HEK293 (cell line): ENCODE measurements around the gene DPYD.

Experiments
- CTCF ChIA-PET: fragments of 350-600 bp; formaldehyde crosslinking; extraction: SDS; loops from one replicate; lab custom pipeline; 2021; ENCODE audit warnings: antibody characterized with exemption; lab: Yijun Ruan, JAX
- POLR2A ChIA-PET: fragments of 300-600 bp; formaldehyde crosslinking; extraction: SDS; loops from one replicate; lab custom pipeline; 2020; ENCODE audit warnings: antibody characterized with exemption, inconsistent platforms; lab: Yijun Ruan, JAX
- H3K27ac ChIP-seq: fragments of 200-500 bp; sonication (Bioruptor generic); 2 replicates; pipeline ENCODE4 v1.5.1; 2014; ENCODE audit warnings: low read depth, low read length, control low read depth, inconsistent platforms; ENCODE audit errors: extremely low read depth
- H3K36me3 ChIP-seq, 2 experiments: fragments of 200-500 bp in 1 of 2; sonication (Bioruptor generic) in 1 of 2; 1 replicate in 1 of 2; 2 replicates in 1 of 2; pipeline ENCODE4 v1.5.1; 2014 to 2017; ENCODE audit warnings: inconsistent platforms in 2 of 2, low read length in 2 of 2; ENCODE audit not compliant: control insufficient read depth in 2 of 2, insufficient read depth in 1 of 2
- H3K4me1 ChIP-seq: fragments of 200-500 bp; sonication (Bioruptor generic); 2 replicates; pipeline ENCODE4 v1.5.1; 2014; ENCODE audit warnings: mild to moderate bottlenecking, low read length, inconsistent platforms; ENCODE audit not compliant: control insufficient read depth, insufficient read depth
- H3K4me3 ChIP-seq: 2 replicates; pipeline ENCODE4 v1.5.1; 2011; ENCODE audit warnings: low read depth, mild to moderate bottlenecking, control low read depth, low read length, moderate library complexity
- H3K9me3 ChIP-seq: fragments of 200-500 bp; sonication (Bioruptor generic); 2 replicates; pipeline ENCODE4 v1.5.1; 2014; ENCODE audit warnings: low read depth, low read length, inconsistent platforms; ENCODE audit not compliant: control insufficient read depth, insufficient read depth
- ELK4 ChIP-seq: IDR thresholded peaks from 2 replicates; pipeline ENCODE4 v1.6.1; 2011; ENCODE audit warnings: mild to moderate bottlenecking, low read depth, low read length, borderline replicate concordance
- HOXC10 ChIP-seq: sonication (generic); formaldehyde crosslinking; IDR thresholded peaks from 2 replicates; pipeline ENCODE4 v1.8.1; 2023; ENCODE audit warnings: mild to moderate bottlenecking, missing genetic modification reagents
- HOXD13 ChIP-seq: sonication (generic); formaldehyde crosslinking; IDR thresholded peaks from 2 replicates; pipeline ENCODE4 v1.8.0; 2022; ENCODE audit warnings: missing genetic modification reagents, borderline replicate concordance
- KLF9 ChIP-seq: fragments of 450-650 bp; formaldehyde crosslinking; IDR thresholded peaks from 2 replicates; pipeline ENCODE4 v1.5.1; 2016; ENCODE audit warnings: missing biosample characterization, missing genetic modification characterization, low read depth
- MEIS1 ChIP-seq: sonication (generic); formaldehyde crosslinking; IDR thresholded peaks from 2 replicates; pipeline ENCODE4 v1.8.1; 2022; ENCODE audit warnings: missing genetic modification reagents, mild to moderate bottlenecking, borderline replicate concordance
- PRDM6 ChIP-seq: fragments of 450-650 bp; formaldehyde crosslinking; IDR thresholded peaks from 2 replicates; pipeline ENCODE4 v1.5.1; 2017; ENCODE audit warnings: missing biosample characterization, missing genetic modification characterization
- ZBTB17 ChIP-seq: fragments of 450-650 bp; formaldehyde crosslinking; IDR thresholded peaks from 2 replicates; pipeline ENCODE4 v1.5.1; 2016; ENCODE audit warnings: missing biosample characterization, missing genetic modification characterization
- ZBTB7A ChIP-seq: fragments of 450-650 bp; formaldehyde crosslinking; IDR thresholded peaks from 2 replicates; pipeline ENCODE4 v1.5.1; 2016; ENCODE audit warnings: low read depth, missing biosample characterization, missing genetic modification characterization
- ZNF148 ChIP-seq: fragments of 450-650 bp; formaldehyde crosslinking; IDR thresholded peaks from 2 replicates; pipeline ENCODE4 v1.5.0; 2017; ENCODE audit warnings: missing biosample characterization, missing genetic modification characterization, borderline replicate concordance
- ZNF214 ChIP-seq: fragments of 450-650 bp; formaldehyde crosslinking; IDR thresholded peaks from 2 replicates; pipeline ENCODE4 v1.5.1; 2017; ENCODE audit warnings: missing biosample characterization, mild to moderate bottlenecking, missing genetic modification characterization, borderline replicate concordance
- ZNF24 ChIP-seq: fragments of 450-650 bp; formaldehyde crosslinking; IDR thresholded peaks from 2 replicates; pipeline ENCODE4 v1.5.1; 2016; ENCODE audit warnings: missing biosample characterization, missing genetic modification characterization
- ZNF473 ChIP-seq: fragments of 450-650 bp; formaldehyde crosslinking; IDR thresholded peaks from 2 replicates; pipeline ENCODE4 v1.5.1; 2017; ENCODE audit warnings: missing biosample characterization, missing genetic modification characterization
- ZNF555 ChIP-seq: fragments of 450-650 bp; formaldehyde crosslinking; conservative IDR thresholded peaks from 2 replicates; pipeline ENCODE4 v1.5.1; 2017; ENCODE audit warnings: missing biosample characterization, mild to moderate bottlenecking, missing genetic modification characterization, inconsistent platforms
- ZNF558 ChIP-seq: fragments of 450-650 bp; formaldehyde crosslinking; IDR thresholded peaks from 2 replicates; pipeline ENCODE4 v1.5.1; 2016; ENCODE audit warnings: missing biosample characterization, missing genetic modification characterization
- ZNF777 ChIP-seq: fragments of 450-650 bp; formaldehyde crosslinking; IDR thresholded peaks from 2 replicates; pipeline ENCODE4 v1.5.1; 2017; ENCODE audit warnings: missing biosample characterization, missing genetic modification characterization, borderline replicate concordance
- ZSCAN23 ChIP-seq: fragments of 450-650 bp; formaldehyde crosslinking; IDR thresholded peaks from 2 replicates; pipeline ENCODE4 v1.5.1; 2016; ENCODE audit warnings: missing biosample characterization, missing genetic modification characterization

Gene DPYD

GRCh38 chr1:97524211-97524610 is 396.6 kb downstream of the DPYD start:
- Histone ChIP-seq H3K27ac (no peak overlapping the region), H3K9me3 (no peaks in the 10 kb centered on the region), H3K4me3 (no peak overlapping the region), H3K4me1 (no peaks in the 10 kb centered on the region), H3K36me3 (no peaks in the 10 kb centered on the region)
- ChIA-PET POLR2A (no interaction called here), CTCF (no interaction called here)
- TF ChIP-seq ZNF148 (tag by site-specific recombination) (no peak), ELK4 (no peak), ZNF558 (tag by site-specific recombination) (no peak), HOXD13 (CRISPR knock-in tag) (no peak), ZBTB7A (tag by site-specific recombination) (no peak)

GRCh38 chr1:97516588-97516987 is 404.2 kb downstream of the DPYD start:
- H3K36me3 ChIP-seq: no peaks in the 10 kb centered on the region
- no peaks in the 10 kb centered on the region for H3K9me3 ChIP-seq
- POLR2A ChIA-PET: no interaction called here
- TF ChIP-seq ZNF24: no peak
- no peak for TF ChIP-seq ZBTB17
- no peak for TF ChIP-seq PRDM6
- TF ChIP-seq ZNF777: no peak
- no peak for TF ChIP-seq ZSCAN23 (tag by site-specific recombination)
- H3K4me1 ChIP-seq: no peaks in the 10 kb centered on the region
- no peak overlapping the region for H3K4me3 ChIP-seq
- CTCF ChIA-PET: no interaction called here
- no peak overlapping the region for H3K27ac ChIP-seq

- ChIA-PET POLR2A (no interaction called here), CTCF (no interaction called here)
Observed at GRCh38 chr1:97508653-97509218, 412.1 kb downstream of the DPYD start.

GRCh38 chr1:97507863-97508262 is 413.0 kb downstream of the DPYD start:
- H3K4me1 ChIP-seq: no peaks in the 10 kb centered on the region
- H3K36me3 ChIP-seq: no peaks in the 10 kb centered on the region
- TF ChIP-seq ZNF473 (tag by site-specific recombination) (no peak), HOXC10 (CRISPR knock-in tag) (no peak), ZNF214 (tag by site-specific recombination) (no peak), KLF9 (tag by site-specific recombination) (no peak)
- ChIA-PET POLR2A (no interaction called here), CTCF (no interaction called here)
- no peaks in the 10 kb centered on the region for H3K9me3 ChIP-seq
- no peak overlapping the region for H3K27ac ChIP-seq
- no peak overlapping the region for H3K4me3 ChIP-seq

More at GRCh38 chr1:97508653-97509218, 412.1 kb downstream of the DPYD start:
- Histone ChIP-seq H3K36me3 (no peaks in the 10 kb centered on the region), H3K27ac (no peak overlapping the region), H3K9me3 (no peaks in the 10 kb centered on the region), H3K4me1 (no peaks in the 10 kb centered on the region), H3K4me3 (no peak overlapping the region)
- TF ChIP-seq ZNF555 (tag by site-specific recombination): no peak
- TF ChIP-seq MEIS1 (CRISPR knock-in tag): no peak
